AG04449 (cell line): ENCODE measurements around the gene MEGF8.

Source experiments
- CTCF ChIA-PET: fragments of 350-600 bp; formaldehyde crosslinking; extraction: SDS; loops from one replicate; lab custom pipeline; 2021; ENCODE audit warnings: antibody characterized with exemption; lab: Yijun Ruan, JAX
- POLR2A ChIA-PET: fragments of 400-600, 350-600 bp; formaldehyde crosslinking; extraction: SDS; loops from one replicate; lab custom pipeline; 2020; ENCODE audit warnings: antibody characterized with exemption, inconsistent platforms; lab: Yijun Ruan, JAX
- DNase-seq: peaks from one replicate; pipeline ENCODE4 v3.0.0-alpha.2; 2010; ENCODE audit warnings: low read depth, low spot score
- H3K4me3 ChIP-seq: 2 replicates; pipeline ENCODE4 v1.5.1; 2011; ENCODE audit warnings: low read depth, mild to moderate bottlenecking, control low read depth, low read length
- CTCF ChIP-seq: IDR thresholded peaks from one replicate; pipeline ENCODE4 v1.5.1; 2011; ENCODE audit warnings: mild to moderate bottlenecking, moderate library complexity, low read length, control low read depth, inconsistent platforms; ENCODE audit not compliant: insufficient read depth; ENCODE audit errors: missing control alignments

The MEGF8 gene

DNA sequence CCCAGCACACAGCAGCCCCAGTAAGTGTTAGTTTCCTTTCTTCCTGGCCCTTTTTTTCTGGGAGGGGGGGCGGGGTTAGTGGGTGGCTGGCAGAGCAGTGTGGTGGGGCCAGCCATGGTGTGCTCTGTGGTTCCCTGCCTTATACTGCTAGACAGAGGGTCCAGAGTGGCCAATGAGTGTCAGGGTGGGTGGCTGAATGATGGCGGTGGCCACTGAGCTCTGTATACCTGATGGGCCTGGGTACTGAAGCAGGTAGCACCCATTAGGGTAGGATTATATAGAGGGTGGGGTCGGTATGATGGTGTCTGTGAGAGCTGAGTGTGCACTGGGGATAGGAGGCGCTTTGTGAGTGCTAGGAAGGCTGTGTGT lies 42.6 kb upstream of the MEGF8 start:
- POLR2A ChIA-PET, result interaction anchor here (0.7 to 1.1 kb wide), 3 partner anchors 11 to 172 kb away, joined by 3 read pairs; no protein-coding TSS in a partner anchor
- no peak for DNase-seq
- TF ChIP-seq CTCF, result no peak
- CTCF ChIA-PET, result interaction anchor here (0.9 to 7.4 kb wide), 3 partner anchors 9 to 37 kb away, joined by 3 to 255 read pairs (median 5); partner anchors contain the start of gene GSK3A
- peak overlapping the region; percentile 40 for H3K4me3 ChIP-seq

DNA sequence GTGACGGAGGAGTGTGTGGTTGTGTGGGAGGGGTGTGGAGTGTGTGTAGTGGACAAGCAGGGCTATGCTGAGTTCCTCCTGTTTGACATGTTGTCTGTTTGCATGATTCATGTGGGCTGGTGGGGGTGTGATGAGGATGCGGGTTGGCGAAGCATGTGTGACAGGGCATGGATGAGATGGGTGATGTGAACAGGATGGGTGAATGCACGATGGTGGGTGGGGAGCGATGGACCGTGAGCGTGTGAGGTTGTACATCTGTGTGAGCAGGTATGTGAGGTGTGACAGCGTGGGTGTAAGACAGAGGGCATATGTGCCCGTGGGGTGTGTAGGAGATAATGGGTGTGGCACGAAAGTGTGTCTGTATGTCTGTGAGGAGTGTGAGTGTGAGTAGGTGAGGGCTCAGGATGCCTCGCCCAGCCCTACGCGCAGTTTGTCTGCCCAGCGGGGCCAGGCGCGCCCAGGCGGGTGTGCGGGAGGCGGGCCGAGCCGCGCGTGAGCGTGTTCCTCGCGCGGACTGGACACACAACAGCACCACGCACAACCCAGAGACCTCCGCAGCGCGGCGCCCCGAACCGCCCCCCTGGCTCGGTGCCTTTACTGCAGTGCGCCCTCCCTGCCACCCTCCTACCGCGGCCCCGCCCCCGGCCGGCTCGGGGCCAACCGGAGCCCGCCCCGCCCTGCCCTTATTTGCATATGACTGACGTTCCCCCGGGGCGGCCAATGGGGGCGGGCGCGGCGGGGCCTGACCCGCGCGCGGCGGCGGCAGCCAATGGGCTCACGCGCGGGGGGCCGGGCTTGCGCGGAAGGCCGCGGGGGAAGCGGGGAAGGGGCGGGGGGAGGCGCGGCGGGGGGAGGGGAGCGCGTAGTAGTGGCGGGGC lies 42.0 kb upstream of the MEGF8 start:
- ChIA-PET POLR2A (interaction anchor here (0.7 to 1.1 kb wide), 3 partner anchors 11 to 172 kb away, joined by 3 read pairs; no protein-coding TSS in a partner anchor), CTCF (interaction anchor here (0.9 to 7.4 kb wide), 4 partner anchors 9 to 38 kb away, joined by 3 to 255 read pairs (median 11); partner anchors contain the start of gene GSK3A)
- TF ChIP-seq CTCF, result no peak
- DNase-seq, result no peak
- H3K4me3 ChIP-seq, result peak overlapping the region; percentile 69

GRCh38 chr19:42284066-42284501 lies 41.4 kb upstream of the MEGF8 start:
- ChIA-PET CTCF (interaction anchor here (2.3 to 5.1 kb wide), 2 partner anchors 13 to 38 kb away, joined by 17 to 48 read pairs; no protein-coding TSS in a partner anchor), POLR2A (interaction anchor here (1.9 kb wide), 1 partner anchor 14 kb away, joined by 6 read pairs; no protein-coding TSS in a partner anchor)
- H3K4me3 ChIP-seq, result peak overlapping the region; percentile 69
- TF ChIP-seq CTCF, result no peak
- DNase-seq, result no peak

DNA sequence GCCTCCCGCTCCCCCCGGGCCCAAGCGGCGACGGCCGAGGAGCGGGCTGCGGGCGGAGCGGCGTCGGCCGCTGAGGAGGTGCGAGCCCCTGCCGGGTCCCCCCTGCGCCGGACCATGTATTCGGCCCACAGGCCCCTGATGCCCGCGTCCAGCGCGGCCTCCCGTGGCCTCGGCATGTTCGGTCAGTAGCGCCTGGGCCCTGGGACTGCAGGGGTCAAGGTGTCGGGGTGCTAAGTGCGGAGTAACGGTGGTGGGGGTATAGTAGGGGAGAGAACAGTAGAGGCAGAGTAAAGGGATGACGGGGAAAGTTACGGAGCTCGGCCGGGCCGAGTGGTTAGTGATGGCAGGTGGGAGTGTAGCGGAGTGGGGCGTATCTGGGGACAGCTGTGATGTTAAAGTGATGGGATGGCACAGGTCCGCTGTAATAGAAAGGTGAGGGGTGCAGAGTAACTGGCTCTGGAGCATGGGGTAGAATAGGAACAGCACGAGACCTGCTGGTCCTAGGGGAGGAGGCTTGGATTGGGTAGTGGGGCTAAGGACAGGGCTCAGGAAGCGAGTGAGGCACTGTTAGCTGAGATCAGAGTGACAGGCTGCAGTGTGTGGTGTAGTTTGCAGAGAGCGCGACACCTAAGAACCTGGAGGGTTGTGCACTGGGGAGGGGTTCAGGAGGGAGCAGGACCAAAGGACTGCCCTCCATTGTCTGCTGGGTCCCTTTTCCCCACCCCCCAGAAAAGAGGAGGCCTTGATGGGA lies 40.7 kb upstream of the MEGF8 start:
- H3K4me3 ChIP-seq, result peak overlapping the region; percentile 69
- ChIA-PET CTCF (interaction anchor here (1.0 to 5.1 kb wide), 6 partner anchors 9 to 45 kb away, joined by 3 to 48 read pairs (median 4); no protein-coding TSS in a partner anchor), POLR2A (interaction anchor here (1.9 kb wide), 1 partner anchor 14 kb away, joined by 6 read pairs; no protein-coding TSS in a partner anchor)
- TF ChIP-seq CTCF, result no peak
- DNase-seq, result no peak

- ChIA-PET CTCF (interaction anchor here (1.0 to 5.1 kb wide), 6 partner anchors 8 to 45 kb away, joined by 3 to 48 read pairs (median 4); no protein-coding TSS in a partner anchor), POLR2A (interaction anchor here (1.9 kb wide), 1 partner anchor 15 kb away, joined by 6 read pairs; no protein-coding TSS in a partner anchor)
- no peak for TF ChIP-seq CTCF
- peak overlapping the region; percentile 69 for H3K4me3 ChIP-seq
- no peak for DNase-seq
Measured at GRCh38 chr19:42285541-42285941, 39.9 kb upstream of the MEGF8 start.
